ENCODE data around the gene SPATA33.
A peak's percentile ranks its signal among the peaks of the same experiment; 100 is the strongest.
"Not testable (repeated sequence)": the region's sequence is repeated elsewhere in the genome, so short reads cannot be mapped to it uniquely, and the experiment has no call there.

The SPATA33 gene

DNA sequence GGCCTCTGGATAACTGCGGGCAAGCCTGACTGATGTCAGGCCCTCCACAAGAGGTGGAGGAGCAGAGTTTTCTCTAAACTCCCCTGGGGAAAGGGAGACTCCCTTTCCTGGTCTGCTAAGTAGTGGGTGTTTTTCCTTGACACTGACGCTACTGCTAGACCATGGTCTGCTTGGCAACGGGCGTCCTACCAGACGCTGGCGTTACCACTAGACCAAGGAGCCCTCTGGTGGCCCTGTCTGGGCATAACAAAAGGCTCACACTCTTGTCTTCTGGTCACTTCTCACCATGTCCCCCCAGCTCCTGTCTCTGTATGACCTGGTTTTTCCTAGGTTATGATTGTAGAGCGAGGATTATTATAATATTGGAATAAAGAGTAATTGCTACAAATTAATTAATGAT, 9.4 kb downstream of the SPATA33 start:
- peak in 1 of 2 donors; percentile 21 for DNase-seq

DNA sequence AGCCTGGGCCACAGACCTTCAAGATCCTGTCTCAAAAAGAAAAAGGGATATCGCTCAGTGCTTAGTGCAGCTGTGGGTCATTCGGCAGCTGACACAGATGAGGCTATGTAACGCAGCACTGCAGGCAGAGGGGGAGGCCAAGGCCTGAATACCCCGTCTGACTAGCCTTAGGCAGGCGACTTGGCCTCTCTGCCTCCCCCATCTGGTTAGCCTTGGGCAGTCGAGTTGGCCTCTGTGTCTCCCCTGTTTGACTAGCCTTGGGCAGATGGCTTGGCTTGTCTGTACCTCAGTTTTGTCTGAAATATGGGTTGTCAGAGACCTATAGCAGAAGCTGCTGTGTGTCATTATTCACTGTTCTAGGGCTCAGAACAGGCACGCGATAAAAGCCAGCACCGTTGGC, 10.0 kb downstream of the SPATA33 start:
- DNase-seq = no peak

DNA sequence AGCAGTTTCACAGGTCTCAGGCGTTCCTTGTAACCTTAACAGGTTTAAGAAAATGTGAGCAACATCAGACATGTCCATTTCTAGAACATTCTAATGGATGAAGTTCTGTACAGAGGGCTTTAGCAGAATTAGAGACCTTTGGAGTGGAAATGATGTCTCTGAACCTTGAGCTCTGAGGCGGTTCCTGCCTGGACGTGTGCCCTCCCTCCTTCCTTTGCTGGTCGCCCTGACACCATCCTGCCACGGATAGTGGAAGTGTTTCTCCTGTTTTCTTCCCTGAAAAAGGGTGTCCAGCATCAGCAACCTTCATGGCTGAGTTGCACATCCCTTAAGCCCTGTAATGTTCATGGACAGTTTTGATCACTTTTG, 11.1 kb downstream of the SPATA33 start:
- DNase-seq = no peak

DNA sequence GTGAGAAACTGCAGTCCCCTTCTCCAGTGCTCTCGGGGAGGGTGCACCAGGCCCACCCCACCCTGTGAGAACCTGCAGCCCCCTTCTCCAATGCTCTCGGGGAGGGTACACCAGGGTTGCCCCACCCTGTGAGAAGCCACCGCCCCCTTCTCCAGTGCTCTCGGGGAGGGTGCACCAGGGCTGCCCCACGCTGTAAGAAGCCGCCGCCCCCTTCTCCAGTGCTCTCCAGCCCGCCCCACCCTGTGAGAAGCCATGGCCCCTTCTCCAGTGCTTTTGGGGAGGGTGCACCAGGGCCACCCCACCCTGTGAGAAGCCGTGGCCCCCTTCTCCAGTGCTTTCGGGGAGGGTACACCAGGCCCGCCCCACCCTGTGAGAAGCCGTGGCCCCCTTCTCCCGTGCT, 12.1 kb downstream of the SPATA33 start:
- DNase-seq = no peak

DNA sequence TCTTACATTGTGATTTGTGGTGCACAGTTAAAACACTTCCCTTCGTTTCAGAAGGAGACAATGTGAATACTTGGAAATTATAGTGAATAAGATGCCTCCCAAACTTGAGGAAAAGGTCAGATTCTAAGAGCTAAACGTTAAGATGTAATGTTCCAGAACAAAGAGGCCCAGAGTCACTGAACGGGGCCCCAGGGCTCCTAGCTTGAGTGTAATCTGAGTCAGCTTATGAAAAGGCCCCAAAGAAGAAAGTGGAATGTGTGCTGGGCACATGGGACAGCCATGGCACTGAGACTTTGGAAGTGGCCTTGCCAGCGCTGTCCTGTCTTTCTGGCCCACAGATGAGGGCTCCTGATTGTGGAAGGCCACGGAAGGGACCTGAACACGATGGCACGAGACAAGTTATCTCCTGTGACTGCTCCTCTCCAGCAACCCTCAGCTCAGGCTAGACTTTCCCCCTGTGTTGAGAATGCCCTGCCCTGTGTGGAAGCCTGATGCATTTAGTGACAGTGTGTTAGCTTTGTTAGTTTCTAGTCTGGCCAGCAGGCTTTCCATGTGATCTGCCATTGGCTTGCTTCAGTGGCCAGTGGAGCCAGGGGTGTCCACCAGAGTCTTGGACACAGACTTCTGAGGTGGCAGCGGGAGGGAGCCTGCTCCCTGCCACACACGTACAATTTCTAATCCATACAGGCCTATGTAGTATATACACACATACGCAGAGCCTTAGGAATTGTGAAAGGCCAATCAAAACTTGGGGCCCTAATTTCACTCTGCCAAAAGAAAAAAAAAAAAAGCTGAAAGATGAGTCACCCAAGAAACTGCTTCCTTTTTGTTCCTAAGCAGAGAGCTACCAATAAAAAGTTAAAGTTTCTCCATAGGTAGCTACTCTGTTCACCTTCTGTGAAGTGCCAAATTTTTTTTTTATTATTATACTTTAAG, 13.1 kb downstream of the SPATA33 start:
- DNase-seq = no peak

DNA sequence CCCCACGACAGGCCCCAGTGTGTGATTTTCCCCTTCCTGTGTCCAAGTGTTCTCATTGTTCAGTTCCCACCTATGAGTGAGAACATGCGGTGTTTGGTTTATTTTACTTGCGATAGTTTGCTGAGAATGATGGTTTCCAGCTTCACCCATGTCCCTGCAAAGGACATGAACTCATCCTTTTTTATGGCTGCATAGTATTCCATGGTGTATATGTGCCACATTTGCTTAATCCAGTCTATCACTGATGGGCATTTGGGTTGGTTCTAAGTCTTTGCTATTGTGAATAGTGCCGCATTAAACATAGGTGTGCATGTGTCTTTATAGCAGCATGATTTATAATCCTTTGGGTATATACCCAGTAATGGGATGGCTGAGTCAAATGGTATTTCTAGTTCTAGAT, 13.9 kb downstream of the SPATA33 start:
- DNase-seq = not testable (repeated sequence)

DNA sequence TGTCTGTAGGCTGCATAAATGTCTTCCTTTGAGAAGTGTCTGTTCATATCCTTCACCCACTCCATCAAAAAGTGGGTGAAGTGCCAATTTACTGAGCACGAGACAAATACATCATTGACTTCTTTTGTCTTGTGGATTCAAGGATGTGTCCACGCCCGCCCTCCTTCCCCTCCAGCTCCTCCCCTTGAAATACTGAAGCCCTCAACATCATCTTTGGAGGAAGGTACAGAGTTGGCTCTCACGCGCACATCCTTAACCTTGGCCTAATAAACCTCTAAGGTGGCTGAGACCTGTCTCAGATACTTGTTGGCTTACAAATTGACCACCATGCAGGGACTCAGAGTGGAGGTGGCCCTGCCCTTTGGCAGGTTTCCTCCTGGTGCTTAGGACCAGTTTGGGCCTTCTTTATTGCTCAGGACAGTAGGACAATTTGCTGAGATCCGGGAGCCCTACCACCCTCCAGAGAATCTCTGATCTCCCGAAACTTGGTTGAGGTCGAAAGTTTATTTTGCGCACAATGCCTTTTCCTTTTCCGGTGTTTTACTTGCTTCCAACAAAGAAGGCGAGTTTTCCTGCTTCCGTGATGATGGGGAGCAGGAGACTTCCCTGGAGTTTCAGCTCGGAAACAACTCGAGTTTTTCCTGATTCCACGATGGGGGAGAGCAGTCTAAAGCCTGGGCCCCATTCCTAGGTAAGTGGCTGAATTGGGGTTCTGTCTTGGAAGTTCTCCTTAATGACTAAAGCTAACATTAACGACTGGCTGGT, 14.7 kb downstream of the SPATA33 start:
- no peak for DNase-seq

DNA sequence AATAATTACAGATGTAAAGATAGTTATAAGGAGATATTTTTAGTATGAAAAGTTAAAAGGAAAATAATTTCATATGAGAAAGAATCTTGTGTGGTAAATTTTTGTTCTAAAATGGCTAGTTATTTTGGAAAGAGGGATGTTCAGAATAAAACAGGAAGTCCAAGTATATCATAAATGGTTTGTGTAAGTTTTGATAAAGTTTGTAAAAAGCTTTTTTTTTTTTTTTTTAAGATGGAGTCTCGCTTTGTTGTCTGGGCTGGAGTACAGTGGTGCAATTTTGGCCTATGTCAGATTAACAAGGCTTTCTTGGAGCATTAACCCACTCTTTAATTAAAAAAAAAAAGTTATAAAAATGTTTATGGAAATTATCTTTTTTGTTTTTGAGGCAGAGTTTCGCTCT, 20.6 kb downstream of the SPATA33 start:
- DNase-seq = no peak

DNA sequence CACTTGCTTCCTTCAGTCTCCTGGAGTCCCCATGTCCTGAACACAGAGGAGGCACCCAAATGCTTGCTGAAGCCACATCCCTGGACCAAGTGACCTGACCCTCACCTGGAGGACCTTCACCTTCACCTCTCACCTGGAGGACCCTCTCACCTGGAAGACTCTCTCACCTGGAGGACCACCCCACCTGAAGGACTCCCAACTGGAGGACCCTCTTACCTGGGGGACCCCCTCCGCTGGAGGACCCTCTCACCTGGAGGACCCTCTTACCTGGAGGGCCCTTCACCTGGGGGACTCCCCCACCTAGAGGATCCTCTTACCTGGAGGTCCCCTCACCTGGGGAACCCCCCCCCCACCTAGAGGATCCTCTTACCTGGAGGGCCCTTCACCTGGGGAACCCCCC, 28.3 kb downstream of the SPATA33 start:
- DNase-seq = no peak

DNA sequence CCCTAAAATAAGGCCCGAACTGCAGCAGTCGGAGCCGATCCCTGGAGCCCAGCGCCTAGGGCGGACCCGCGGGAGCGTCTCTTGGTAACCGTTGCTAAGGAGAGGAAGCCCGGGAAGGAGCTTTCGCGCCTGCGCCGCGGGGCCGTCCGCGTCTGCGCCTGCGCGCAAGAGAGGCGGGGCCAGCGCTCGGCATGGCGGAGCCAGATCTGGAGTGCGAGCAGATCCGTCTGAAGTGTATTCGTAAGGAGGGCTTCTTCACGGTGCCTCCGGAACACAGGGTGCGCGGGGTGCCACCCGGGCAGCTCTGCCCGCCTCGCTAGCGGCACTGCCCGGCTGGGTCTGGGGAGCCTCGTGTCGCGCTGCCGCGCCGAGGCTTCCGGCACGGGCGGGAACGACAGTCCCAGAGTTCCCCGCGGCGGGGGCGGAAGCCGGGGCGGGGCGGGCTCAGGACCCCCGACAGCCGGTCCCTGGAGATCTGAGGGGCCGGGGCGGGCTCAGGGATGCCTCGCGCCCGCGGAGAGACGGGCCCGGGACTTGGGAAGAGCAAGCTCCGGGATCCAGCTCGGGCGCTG, 29.0 kb downstream of the SPATA33 start, which contains the start of gene CDK10:
Gene CDK10 (plus strand): TSS at position 170 of the 572 bp plus-strand sequence. CDS start 22 bp downstream, at position 192.
- DNase-seq = peak; percentile 88 to 91

DNA sequence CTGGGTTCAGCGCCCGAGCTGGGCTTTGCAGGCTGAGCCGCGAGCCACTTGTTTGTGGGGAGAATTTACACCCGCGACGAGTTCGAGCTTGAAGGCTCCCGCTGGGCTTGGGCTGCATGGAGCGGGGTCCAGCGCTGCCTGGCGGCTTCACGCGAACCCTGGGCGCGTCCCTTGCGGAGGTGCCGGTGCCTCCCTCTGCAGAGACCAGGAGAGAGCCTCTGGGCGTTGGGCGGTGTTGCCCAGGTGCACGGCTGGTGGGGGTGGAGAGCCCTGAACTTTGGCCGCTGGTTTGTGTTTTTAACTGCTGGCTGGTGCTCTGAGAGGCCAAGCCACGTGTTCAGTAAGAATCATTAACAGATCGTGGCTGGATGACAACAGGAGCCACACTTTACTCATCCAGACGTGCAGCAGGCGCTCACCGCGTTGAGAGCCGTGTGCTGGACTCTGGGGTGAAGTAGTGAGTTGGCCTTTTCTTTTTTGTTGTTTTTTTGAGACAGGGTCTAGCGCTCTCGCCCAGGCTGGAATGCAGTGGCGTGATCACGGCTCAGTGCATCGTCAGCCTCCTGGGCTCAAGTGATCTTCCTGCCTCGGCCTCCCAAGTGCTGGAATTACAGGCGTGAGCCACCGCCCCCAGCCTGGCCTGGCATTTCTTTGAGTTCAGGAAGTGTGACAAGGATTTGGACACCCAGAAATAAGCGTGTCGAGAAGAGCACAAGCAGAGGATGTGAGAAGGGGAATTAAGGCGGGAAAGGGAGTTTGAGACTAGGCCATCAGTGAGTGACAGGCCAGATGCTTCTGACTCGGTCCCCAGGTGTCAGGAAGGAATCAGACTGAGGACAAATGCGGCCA, 29.7 kb downstream of the SPATA33 start:
- no peak for DNase-seq

DNA sequence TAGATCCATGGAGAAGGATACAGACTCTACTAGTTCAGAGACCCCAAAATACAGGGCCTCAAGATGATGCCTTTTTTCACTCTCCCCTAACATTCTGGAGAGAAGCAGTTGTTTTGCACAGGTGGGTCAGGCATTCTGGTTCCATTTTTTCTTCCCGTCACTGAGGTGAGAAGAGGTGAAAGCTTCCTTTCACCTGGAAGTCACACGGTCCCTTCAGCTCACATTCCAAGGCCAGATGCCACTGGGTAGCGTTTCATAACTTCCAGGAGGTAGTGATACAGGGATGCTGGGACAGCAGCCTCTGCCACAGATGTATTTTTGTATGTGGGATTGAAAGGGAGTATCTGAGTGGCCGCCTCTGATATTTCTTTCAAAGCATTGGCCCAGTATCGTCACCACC, 30.8 kb downstream of the SPATA33 start:
- DNase-seq = no peak

DNA sequence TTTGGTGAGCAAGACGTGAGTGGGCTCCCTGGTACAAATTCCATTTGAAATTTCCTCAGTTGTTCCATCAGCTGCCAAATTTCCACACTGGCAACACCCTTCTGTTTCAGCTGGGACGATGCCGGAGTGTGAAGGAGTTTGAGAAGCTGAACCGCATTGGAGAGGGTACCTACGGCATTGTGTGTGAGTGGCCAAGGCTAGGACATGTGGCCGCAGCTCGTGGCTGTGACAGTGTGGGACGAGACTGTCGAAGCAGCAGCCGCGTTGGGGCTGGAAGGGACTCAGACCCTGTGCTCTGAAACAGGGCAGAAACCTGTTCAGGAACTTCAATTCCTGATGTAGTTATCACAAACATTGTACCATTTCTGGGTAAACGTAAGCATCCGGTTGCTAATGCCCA, 31.5 kb downstream of the SPATA33 start:
- DNase-seq = no peak

DNA sequence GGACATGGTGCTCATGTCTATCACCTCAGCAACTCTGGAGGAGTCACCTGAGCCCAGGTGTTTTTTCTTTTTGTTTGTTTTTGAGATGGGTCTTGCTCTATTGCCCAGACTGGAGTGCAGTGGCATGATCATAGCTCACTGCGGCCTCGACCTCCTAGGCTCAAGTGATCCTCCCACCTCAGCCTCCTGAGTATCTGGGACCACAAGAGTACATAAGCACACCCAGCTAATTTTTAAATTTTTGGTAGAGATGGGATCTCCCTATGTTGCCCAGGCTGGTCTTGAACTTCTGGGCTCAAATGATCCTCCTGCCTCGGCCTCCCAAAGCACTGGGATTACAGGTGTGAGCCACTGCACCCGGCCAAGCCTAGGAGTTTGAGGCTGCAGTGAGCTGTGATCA, 32.0 kb downstream of the SPATA33 start:
- not testable (repeated sequence) for DNase-seq

DNA sequence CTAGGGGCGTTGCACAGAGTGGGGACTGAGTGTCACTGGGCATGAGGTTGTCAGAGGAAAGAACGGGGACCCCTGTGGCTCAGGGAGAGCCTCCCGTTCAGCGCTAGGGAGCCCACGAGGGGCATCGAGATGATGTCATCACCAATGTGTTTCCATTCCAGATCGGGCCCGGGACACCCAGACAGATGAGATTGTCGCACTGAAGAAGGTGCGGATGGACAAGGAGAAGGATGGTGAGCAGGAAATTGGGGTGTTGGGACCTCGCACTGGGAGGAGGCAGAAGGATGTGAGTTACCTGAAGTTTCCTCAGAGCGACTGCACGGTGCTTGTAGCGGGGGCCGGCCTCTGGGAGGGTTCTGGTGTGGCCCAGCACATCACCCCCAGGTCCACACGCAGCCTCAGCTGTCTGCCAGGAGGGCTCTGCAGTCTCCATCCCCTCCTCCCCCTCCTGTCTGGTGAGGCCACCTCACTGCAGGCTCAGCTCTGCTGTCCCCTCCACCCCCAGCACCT, 32.8 kb downstream of the SPATA33 start:
- DNase-seq = no peak

DNA sequence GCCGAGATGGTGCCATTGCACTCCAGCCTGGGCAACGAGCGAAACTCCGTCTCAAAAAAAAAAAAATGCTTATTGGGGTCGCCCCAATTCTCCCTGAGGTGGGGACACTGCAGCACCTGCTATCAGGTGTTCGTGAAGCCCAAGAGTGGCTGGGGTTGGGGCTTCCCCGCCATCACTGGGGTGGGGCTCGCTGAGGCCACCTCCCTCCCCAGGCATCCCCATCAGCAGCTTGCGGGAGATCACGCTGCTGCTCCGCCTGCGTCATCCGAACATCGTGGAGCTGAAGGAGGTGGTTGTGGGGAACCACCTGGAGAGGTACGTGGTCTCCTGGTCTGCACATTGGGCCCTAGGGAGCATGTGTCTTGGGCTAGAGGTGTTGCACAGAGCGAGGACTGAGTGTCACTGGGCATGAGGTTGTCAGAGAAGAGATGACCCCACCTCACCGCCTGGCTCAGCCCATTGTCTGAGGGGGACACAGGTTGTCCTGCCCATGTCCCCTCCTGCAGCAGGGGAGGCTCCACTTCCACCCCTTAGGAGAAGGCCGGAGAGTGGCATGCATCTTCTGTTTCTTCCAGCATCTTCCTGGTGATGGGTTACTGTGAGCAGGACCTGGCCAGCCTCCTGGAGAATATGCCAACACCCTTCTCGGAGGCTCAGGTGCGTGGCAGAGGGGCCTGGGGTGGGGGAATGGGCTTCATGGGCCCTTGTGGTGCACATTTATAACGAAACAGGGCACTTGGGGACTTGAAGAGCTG, 33.8 kb downstream of the SPATA33 start:
- no peak for DNase-seq

DNA sequence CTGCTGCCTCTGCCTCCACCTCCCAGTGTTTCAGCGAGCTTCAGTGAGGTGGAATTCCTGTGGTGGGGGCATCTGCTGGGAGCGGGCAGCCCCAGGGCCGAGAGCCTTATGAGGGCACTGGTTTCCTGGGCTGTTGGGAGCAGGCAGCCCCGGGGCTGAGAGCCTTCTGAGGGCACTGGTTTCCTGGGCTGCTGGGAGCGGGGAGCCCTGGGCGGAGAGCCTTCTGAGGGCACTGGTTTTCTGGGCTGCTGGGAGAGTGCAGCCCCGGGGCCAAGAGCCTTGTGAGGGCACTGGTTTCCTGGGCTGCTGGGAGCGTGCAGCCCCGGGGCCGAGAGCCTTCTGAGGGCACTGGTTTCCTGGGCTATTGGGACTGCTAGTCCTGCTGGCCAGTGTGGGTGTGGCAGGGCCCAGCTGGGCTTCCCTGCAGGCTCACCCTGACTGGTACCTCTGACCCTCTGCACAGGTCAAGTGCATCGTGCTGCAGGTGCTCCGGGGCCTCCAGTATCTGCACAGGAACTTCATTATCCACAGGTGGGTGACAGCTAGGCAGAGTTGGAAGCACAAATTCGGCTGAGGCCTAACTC, 34.4 kb downstream of the SPATA33 start:
- no peak for DNase-seq

DNA sequence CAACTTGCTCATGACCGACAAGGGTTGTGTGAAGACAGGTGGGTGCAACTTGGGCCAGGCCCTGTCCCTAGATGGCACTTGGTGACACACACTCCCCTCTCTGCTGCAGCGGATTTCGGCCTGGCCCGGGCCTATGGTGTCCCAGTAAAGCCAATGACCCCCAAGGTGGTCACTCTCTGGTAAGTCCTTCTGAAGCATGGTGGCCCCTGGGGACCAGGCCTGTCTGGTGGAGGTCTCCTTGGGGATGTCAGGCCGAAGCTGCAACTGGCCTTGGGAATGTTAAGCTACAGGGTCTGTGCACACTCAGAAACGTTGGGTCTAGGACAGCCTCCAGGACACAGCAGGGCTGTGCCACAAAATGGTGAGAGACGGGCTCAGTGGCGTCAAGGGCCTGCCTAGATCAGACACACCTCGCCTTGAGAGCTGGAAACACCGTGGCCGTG, 35.7 kb downstream of the SPATA33 start:
- DNase-seq = no peak

DNA sequence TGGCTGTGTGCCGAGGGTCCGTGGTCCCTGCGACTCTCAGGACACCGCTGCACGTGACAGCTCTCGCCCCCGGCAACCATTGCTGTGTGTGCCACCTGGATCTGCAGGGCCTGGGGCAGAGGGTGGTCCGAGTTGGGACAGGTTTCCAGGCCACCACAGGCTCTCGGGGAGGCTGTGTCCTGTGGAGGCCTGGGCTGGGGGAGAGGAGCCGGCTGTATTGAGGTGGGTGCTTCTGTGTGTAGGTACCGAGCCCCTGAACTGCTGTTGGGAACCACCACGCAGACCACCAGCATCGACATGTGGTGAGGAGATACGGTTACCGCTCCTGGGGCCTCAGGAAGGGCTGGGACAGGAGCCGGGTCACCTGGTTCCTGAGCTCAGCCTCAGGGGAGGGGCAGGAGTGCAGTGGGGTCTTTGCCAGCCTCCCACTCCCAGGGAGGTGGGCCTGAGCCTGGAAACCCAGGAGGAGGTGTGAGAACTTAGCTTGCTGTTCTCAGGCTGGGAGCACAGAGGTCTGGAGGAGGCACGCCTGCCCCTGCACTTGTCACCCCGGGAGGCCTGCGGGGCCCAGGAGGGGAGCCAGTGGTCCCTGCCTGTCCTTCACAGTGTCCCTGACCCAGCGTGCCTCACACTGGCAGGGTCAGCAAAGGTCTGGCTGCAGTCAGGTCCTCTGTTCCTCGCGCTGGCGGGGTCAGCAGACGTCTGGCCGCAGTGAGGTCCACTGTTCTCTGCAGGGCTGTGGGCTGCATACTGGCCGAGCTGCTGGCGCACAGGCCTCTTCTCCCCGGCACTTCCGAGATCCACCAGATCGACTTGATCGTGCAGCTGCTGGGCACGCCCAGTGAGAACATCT, 36.5 kb downstream of the SPATA33 start:
- no peak for DNase-seq

DNA sequence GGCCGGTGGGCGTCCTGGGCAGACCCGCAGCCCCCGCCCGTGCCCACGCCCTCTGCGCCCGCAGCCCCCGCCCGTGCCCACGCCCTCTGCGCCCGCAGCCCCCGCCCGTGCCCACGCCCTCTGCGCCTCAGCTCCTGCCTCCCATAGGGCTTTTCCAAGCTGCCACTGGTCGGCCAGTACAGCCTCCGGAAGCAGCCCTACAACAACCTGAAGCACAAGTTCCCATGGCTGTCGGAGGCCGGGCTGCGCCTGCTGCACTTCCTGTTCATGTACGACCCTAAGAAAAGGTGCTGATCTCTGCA, 37.1 kb downstream of the SPATA33 start:
- not testable (repeated sequence) for DNase-seq
